Transverse colon (tissue), 3 donors: ENCODE measurements around the gene VWA8.

Experiments
- CTCF ChIP-seq, 5 experiments: fragments of 200-600 bp in 3 of 5; fragments of 450-650 bp in 2 of 5; sonication (generic) in 3 of 5; IDR thresholded peaks; 1 replicate in 2 of 5; 2 replicates in 3 of 5; pipeline ENCODE4 v1.5.1; 2016 to 2017; ENCODE audit warnings: antibody characterized with exemption in 5 of 5, inconsistent platforms in 3 of 5, mild to moderate bottlenecking in 2 of 5, moderate library complexity in 1 of 5
- POLR2A ChIP-seq: fragments of 450-650 bp; IDR thresholded peaks from one replicate; pipeline ENCODE4 v1.6.1; 2016; ENCODE audit warnings: antibody characterized with exemption, mild to moderate bottlenecking, moderate library complexity

- TF ChIP-seq CTCF (IDR thresholded peaks at IDR 0.05) = no peak
- no peak for TF ChIP-seq POLR2A
Measured at GRCh38 chr13:41928323-41928722, 32.6 kb downstream of the VWA8 start.
